Cardiac muscle cell (in vitro differentiated cells and primary cell): ENCODE measurements around the gene SSU72. TPM values are rescaled to one million over a fixed set of nuclear protein-coding genes. Genes with fewer than 3 reads are reported as not detected.

Experiments
- DNase-seq, 2 donors: peaks; one replicate each; pipeline versions ENCODE4 v3.0.0 to v3.0.0-alpha.2; 2010 to 2017; ENCODE audit warnings: low read depth in 1 of 2, low spot score in 1 of 2
- H3K27ac ChIP-seq: fragments of 200-600 bp; sonication (generic); 2 replicates; pipeline ENCODE4 v1.5.1; 2016
- H3K27me3 ChIP-seq: fragments of 200-600 bp; sonication (generic); 2 replicates; pipeline ENCODE4 v1.6.0; 2016; ENCODE audit warnings: control low read depth
- H3K36me3 ChIP-seq: fragments of 200-600 bp; sonication (generic); 2 replicates; pipeline ENCODE4 v1.5.1; 2016; ENCODE audit warnings: control low read depth
- H3K4me1 ChIP-seq: fragments of 200-600 bp; sonication (generic); 2 replicates; pipeline ENCODE4 v1.8.1; 2017; ENCODE audit warnings: low read depth, mild to moderate bottlenecking, mixed run types
- H3K4me3 ChIP-seq: fragments of 200-600 bp; sonication (generic); 2 replicates; pipeline ENCODE4 v1.5.1; 2016; ENCODE audit warnings: mild to moderate bottlenecking
- H3K9me3 ChIP-seq: fragments of 200-600 bp; sonication (generic); 2 replicates; pipeline ENCODE4 v1.5.1; 2017; ENCODE audit warnings: low read depth, mild to moderate bottlenecking, control low read depth
- polyA plus RNA-seq: library from polyadenylated mRNA; unstranded; fragments of >200 nt; fragmentation: Nextera tagmentation; extraction: Ambion mirVana; gene quantifications from 2 replicates; pipeline ENCODE4 v1.2.1, GENCODE V29; 2016
- total RNA-seq: library from RNA; depleted of rRNA; stranded (reverse); fragments of >200 nt; gene quantifications from 2 replicates; pipeline ENCODE4 v1.2.3, GENCODE V29; 2016
- TF ChIP-seq, protein P1 (sequence below): IDR thresholded peaks from 2 replicates; pipeline ENCODE4 v1.5.1; 2012; ENCODE audit warnings: low read depth, mild to moderate bottlenecking, low read length

Gene SSU72
- total and polyA plus RNA-seq, 2 experiments from 2014 or later, result 97.3 to 202 TPM

DNA sequence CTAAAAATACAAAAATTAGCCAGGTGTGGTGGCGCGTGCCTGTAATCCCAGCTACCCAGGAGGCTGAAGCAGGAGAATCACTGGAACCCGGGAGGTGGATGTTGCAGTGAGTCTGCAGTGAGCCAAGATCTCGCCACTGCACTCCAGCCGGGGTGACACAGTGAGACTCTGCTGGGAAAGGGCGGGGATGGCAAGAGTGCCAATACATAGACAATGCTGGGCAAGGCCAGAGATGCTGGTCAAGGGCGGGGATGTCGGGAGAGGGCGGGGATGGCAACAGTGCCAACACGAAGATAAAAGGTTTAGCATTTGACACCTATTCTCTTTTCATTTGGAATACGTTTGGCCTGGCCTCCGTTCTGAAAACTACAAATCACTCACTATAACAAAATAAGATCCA, 11.0 kb downstream of the SSU72 start:
- Histone ChIP-seq H3K4me3 (no peak overlapping the region), H3K36me3 (peaks cover 30% of the 10 kb centered on the region), H3K27me3 (no peaks in the 10 kb centered on the region), H3K4me1 (no peaks in the 10 kb centered on the region), H3K9me3 (no peaks in the 10 kb centered on the region), H3K27ac (no peak overlapping the region)
- DNase-seq, result no peak
- TF ChIP-seq, protein P1, sequence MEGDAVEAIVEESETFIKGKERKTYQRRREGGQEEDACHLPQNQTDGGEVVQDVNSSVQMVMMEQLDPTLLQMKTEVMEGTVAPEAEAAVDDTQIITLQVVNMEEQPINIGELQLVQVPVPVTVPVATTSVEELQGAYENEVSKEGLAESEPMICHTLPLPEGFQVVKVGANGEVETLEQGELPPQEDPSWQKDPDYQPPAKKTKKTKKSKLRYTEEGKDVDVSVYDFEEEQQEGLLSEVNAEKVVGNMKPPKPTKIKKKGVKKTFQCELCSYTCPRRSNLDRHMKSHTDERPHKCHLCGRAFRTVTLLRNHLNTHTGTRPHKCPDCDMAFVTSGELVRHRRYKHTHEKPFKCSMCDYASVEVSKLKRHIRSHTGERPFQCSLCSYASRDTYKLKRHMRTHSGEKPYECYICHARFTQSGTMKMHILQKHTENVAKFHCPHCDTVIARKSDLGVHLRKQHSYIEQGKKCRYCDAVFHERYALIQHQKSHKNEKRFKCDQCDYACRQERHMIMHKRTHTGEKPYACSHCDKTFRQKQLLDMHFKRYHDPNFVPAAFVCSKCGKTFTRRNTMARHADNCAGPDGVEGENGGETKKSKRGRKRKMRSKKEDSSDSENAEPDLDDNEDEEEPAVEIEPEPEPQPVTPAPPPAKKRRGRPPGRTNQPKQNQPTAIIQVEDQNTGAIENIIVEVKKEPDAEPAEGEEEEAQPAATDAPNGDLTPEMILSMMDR, result no peak

DNA sequence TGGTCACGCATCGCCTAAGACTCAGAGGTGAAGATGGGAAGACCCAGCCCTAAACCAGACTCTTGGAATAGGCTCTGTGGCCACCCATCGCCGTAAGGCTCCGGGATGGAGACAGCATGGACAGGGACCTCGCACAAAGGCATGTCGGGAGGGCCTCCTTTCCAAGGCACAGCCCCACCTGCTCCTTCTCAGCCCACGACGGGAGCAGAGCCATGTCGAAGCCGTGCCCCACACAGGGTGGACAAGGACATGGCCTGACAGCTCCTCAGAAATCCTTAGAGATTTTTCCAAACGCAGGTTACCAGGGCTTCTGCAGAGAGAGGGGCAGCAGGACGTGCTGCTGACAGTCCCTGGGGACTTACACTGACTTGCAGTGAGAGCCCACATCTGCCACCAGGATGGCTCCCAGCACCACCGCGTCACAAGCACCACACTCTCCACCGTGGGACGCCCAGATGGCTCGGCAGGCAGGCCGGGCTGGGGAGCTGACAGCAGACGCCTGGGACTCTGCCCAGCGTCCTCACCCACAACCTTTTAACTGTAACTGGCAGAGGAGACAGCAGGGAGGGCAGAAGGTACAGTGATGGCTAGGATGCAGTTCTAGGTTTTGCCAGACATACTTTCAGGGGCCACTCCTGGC, 12.0 kb downstream of the SSU72 start:
- TF ChIP-seq, protein P1, result no peak
- no peak overlapping the region for H3K4me3 ChIP-seq
- no peak for DNase-seq
- peaks cover 30% of the 10 kb centered on the region for H3K36me3 ChIP-seq
- no peaks in the 10 kb centered on the region for H3K27me3 ChIP-seq
- no peak overlapping the region for H3K27ac ChIP-seq
- H3K4me1 ChIP-seq, result no peaks in the 10 kb centered on the region
- H3K9me3 ChIP-seq, result no peaks in the 10 kb centered on the region

DNA sequence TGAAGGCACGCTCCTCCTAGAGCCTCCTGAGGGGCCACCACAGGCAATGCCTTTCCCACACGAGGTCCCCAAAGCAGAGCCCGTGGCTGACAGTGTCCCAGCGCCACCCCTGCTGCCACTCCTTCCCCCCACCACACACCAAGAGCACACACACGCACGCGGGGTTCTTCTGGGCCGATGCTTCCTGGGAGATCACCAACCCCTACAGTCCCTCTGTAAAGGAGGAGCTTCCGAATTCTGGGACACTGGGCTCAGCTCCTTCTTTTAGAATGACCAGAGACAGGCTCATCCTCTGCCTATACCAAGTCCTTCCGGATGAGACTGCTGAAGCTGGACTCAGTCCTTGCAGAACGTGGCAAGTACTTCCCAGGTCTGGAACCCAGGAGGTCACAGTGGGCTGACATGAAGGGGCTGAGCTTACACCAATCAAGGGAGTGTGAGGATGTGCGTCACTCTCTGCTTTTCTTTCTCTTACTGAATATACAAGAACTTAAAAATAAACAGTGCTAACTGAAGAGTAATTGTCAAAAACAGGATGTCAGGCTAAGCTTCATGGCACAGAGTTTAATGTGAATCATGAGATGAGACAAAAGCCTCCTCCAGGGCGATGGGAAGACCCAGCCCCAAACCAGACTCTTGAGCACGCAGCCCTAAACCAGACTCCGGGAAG, 12.7 kb downstream of the SSU72 start:
- Histone ChIP-seq H3K27ac (no peak overlapping the region), H3K36me3 (peaks cover 30% of the 10 kb centered on the region), H3K9me3 (no peaks in the 10 kb centered on the region), H3K27me3 (no peaks in the 10 kb centered on the region), H3K4me1 (no peaks in the 10 kb centered on the region), H3K4me3 (no peak overlapping the region)
- DNase-seq, result no peak
- TF ChIP-seq, protein P1, result no peak

DNA sequence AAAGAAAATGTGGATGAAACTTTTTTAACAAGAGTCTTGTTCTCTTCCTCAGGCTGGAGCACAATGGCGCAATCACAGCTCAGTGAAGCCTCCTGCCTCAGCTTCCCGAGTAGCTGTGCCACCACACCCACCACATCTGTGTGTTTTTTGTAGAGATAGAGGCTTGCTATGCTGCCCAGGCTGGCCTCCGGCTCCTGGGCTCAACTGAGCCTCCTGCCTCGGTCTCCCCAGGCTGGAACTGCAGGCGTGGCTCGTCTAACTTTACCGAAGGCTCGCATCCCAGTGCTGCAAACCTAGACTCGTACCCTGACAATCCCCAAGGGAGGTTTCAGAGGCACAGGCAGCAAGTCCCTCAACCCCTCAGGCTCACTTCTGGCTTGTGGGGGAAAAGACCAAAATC, 14.5 kb downstream of the SSU72 start:
- Histone ChIP-seq H3K9me3 (no peaks in the 10 kb centered on the region), H3K27me3 (no peaks in the 10 kb centered on the region), H3K27ac (no peak overlapping the region), H3K4me1 (no peaks in the 10 kb centered on the region), H3K36me3 (peaks cover 30% of the 10 kb centered on the region), H3K4me3 (no peak overlapping the region)
- DNase-seq, result no peak
- TF ChIP-seq, protein P1, result no peak

DNA sequence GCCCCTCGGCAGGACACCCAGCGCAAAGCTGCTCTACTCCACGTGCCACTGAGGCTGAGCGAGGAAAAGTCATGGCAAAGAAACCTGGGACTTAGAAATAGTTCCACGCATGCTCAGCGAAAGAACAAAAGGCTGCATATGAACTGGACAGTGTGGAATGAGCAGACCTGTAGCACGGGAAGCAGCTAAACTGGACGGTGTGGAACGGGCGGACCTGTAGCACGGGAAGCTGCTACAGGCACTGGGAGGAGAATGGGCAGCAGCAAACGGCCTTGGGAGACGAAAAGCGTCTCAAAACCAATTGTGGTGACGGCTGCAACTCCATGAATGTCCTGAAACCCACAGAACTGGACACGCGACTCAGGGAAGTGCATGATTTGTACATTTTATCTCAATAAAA, 15.6 kb downstream of the SSU72 start:
- no peaks in the 10 kb centered on the region for H3K4me1 ChIP-seq

More for the DNA sequence above, 15.6 kb downstream of the SSU72 start:
- H3K4me3 ChIP-seq, result no peak overlapping the region
- no peak for DNase-seq
- peaks cover 22% of the 10 kb centered on the region for H3K36me3 ChIP-seq
- no peaks in the 10 kb centered on the region for H3K27me3 ChIP-seq
- TF ChIP-seq, protein P1, result no peak
- no peaks in the 10 kb centered on the region for H3K9me3 ChIP-seq
- peak overlapping the region; percentile 51 for H3K27ac ChIP-seq
